Measurements from ENCODE around the gene MXD4. TPM values are rescaled to one million over a fixed set of nuclear protein-coding genes. Genes with fewer than 3 reads are reported as not detected.
A peak's percentile ranks its signal among the peaks of the same experiment; 100 is the strongest.
"Not testable (repeated sequence)": the region's sequence is repeated elsewhere in the genome, so short reads cannot be mapped to it uniquely, and the experiment has no call there.

MXD4 gene
- polyA plus RNA-seq, 1 donor: 59.0 TPM

GRCh38 chr4:2250357-2251072 is 11.4 kb downstream of the MXD4 start:
- no peak for DNase-seq (ENCODE audit: low read depth)

DNA sequence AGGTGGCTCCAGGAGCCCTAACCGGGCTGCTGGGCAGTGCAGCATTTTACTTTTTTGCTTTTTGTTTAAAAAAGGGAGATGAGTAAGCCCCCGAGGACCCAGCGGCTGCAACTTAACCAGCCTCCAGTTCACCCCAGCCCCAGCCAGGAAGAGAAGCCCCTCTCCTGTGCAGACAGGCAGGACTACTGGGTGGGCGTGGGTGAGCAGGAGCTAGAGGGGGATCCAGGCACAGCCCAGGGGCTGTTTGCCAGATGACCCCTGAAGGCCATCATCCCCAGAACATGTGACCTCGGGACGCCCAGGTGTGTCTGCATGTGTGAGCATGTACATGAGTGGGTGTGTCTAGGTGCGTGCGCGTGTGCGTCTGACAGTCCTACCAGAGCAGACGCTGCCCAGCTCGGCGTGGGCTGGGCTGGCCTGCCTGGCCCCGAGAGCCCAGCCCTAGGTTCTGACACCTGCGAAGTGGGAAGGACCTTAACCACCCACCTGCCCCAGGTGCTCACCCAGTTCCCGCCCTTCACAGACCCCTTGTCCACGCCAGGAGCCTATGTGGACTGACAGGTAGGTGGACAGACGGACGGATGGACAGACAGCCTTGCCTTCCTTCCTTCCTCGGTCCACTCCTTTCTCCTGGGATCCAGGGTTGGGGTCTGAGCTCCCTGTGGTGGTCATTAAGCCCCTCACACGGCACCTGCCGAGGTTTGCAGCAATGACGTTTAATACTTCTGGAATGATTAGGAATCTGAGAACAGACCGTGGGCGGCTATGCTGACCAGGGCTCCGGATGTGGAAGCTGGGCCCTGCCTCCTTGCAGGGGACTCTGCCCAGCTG is 12.2 kb downstream of the MXD4 start:
- DNase-seq (ENCODE audit: low read depth): no peak

GRCh38 chr4:2248821-2249261 is 13.1 kb downstream of the MXD4 start:
- DNase-seq (ENCODE audit: low read depth): no peak

DNA sequence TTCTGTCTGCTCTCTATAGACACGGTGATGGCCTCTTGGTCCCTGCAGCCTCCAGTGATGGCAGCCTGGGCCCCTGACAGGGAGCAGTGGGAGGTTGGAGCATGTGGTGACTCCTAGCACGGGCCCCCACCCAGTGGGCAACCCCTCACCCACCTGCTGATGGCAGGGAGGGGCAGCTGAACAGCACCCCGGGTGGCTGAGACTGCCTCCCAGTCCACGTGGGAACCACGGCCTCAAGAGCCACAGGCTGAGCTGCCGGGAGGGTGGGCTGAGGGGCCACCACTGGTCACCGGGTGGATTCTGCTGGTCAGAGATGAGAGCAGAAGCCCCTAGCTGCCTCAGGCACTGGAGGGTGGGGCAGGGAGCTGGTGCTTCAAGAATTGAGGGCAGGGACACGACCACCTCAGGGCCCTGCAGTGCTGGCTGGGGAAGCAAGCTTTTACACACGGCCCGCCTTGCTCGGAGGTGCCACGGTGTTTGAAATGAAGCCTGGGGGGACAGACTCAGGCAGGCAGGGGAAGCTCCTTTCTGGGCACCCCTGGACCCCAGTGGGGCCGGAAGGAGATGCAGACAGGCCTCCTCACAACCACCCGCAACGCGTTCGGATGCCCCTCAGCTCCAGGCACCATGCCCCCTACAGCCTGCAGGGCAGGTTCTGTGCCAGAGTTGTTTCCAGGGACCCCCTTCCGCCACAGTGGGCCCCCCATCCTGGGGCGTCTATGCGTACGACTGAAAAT is 13.7 kb downstream of the MXD4 start:
- no peak for DNase-seq (ENCODE audit: low read depth)

- DNase-seq (ENCODE audit: low read depth): no peak
Observed at GRCh38 chr4:2247128-2248043, 14.5 kb downstream of the MXD4 start.

DNA sequence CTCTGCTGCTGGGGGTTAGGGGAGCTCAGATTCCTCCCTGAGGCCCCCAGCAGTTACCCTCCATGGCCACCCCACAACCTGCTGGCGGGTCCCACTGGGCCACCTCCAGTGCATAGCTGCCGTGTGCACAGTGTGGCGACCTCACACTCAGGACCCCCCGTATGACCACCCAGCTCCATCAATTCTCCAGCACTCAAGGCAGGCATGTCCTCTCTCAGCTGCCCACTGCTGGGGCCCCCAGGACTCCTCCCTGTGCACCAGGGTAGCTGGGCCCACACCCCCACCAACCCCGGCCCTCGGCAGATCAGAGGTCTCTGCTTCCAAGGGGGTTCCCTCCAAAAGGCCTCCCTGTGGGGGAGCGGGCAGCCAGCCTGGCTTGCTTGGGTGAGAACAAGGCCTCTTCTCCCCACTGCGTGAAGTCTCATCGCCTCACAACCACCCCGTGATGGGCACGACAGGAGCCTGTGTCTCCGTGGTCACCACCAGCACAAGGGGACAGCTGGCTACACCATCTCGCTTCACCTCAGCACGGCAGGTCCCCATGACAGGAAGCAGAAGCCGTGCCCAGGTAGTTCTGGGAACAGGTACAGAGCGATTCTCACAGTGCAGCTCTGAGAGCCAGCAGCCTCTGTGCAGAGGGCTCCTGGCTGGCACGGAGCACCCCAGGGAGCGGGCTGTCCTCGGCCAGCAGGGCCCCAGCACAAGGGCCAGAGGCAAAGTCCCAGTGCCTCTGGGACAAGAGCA is 15.4 kb downstream of the MXD4 start:
- no peak for DNase-seq (ENCODE audit: low read depth)

GRCh38 chr4:2245787-2246275 is 16.1 kb downstream of the MXD4 start:
- no peak for DNase-seq (ENCODE audit: low read depth)

DNA sequence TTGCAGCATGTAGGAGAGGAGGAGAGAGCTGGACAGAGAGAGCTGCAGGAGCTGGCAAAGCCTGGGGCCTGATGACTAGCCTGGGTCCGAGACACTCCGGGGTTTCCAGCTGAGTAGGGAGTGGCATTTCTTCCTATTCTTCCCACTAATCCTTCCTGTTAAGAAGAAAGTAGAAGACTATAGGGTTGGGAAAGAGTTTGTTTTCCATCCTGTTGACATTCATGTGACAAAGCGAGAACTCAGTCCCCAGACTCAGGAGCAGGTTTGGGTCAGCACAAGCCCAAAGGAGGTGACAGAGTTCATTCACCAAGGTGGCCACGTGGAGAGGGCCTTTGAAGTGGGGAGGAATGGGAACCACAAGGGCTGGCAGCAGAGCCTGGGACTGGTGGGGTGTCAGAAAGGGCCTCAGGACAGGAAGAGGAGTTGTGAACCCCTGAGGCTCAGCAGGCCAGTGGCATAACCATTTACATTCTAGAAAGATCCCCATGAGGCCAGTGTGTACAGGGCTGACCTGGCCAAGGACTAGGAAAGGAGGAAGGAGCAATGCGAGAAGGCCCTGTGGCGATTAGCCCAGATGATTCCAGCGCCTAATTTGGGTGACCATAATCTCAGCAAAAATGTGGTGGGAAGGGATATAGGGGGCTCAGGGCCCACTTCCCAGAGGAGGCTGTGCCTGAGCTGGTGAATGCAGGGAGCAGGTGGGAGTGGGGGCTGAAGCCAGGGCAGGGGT is 16.7 kb downstream of the MXD4 start:
- no peak for DNase-seq (ENCODE audit: low read depth)

DNA sequence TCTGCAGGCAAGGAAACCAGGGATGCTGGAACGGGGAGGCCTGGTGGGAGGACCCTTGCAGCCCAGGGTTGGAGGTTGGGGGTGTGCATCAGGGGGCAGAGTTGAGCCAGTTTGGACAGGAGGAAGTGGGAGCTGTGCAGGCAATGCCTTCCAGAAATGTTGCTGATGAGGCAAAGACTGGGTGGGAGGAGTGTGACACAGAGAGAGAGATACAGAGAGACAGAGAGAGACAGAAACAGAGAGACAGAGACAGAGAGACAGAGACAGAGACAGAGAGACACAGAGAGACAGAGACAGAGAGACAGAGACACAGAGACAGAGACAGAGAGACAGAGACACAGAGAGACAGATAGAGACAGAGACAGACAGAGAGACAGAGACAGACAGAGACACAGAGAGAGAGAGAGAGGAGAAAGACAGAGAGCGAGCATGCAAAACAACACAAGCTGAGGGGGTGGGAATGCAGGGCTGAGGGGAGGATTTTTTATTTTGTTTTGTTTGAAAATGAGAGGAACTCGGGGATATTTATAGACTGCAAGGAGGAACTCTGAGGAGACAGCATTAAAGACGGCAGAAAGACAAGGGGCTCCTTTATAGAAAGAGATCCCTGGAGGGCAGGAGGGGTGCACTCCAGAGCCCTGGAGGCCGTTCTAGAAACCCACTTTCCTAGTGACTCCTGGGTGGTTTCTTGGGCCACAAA is 18.1 kb downstream of the MXD4 start:
- no peak for DNase-seq (ENCODE audit: low read depth)

DNA sequence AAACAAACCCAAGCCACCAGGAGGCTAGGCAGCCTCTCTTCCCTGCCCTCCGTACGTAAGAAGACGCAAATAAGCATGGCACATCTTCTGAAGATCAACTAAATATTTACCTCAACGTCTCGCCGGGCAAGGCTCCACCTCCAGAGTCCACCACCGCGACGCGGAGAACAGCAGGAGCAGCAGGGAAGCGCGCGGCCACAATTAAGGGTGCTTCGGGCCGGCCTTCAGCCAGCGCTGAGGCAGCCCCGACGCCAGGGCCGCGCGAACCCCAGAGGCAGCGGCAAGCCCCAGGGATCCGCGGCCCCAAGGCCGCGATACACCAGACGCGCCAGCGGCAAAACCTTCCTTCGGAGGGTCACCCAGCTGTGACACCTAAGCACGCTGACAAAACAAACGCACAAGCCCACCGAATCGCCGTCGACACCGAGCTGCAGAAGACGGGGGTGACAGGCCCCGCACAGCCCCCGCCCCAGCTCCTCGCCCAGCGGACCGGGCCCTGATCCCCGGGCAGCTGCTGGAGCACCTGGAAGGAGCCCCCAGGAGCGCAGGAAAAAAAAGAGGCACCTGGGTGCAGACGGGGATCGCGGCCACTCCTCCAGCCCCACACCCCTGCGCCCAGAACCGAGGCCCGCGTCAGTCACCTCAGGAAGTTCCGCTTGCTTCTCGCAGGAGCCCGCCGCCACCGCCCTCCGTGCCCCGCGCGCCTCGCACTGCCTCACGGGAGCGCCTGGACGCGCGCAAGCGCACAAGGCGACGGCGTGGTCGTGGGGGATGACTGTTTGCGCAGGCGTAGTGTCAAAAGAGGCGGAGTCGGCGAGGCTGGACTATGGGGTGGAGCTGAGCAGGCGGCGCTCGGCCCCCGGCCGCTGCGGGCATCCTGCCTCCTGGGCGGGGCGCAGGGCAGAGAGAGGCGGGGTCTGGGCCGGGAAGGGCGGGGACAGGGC is 20.2 kb downstream of the MXD4 start, which contains the start of the genes HAUS3 and POLN:
TSS of gene HAUS3 (minus strand) at position 712 of the 944 bp plus-strand sequence. CDS start 1,175 bp downstream, outside the sequence.
TSS of gene POLN (minus strand) at position 712 of the 944 bp plus-strand sequence. CDS start 12,890 bp downstream, outside the sequence.
- peak; percentile 92 for DNase-seq (ENCODE audit: low read depth)

GRCh38 chr4:2241003-2241402 is 20.9 kb downstream of the MXD4 start:
- no peak for DNase-seq (ENCODE audit: low read depth)

DNA sequence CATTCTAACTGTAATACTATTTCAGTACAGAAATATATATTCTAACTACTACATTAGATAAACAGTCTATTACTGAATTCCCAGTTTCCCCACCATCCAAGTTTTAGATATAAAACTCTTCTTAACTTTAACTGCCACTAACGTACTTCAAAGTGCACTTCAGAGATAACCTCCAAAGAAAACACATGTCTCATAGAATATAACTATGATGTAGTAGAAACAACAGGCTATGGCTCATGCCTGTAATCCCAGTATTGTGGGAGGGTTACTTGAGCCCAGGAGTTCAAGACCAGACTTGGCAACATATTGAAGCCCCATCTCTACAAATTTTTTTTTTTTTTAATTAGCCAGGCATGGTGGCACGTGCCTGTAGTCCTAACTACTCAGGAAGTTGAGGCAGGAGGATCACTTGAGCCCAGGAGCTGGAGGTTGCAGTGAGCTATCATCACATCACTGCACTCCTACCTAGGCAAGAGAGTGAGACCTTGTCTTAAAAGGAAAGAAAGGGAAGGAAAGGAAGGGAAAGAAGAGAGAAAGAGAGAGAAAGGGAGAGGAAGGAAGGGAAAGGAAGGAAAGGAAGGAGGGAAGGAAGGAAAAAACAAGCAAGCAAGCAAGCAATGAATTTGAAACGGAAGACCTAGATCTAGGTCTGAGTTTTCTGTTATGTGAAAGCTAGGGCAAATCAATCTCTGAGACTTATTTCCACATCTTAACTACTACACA is 24.8 kb downstream of the MXD4 start:
- no peak for DNase-seq (ENCODE audit: low read depth)

DNA sequence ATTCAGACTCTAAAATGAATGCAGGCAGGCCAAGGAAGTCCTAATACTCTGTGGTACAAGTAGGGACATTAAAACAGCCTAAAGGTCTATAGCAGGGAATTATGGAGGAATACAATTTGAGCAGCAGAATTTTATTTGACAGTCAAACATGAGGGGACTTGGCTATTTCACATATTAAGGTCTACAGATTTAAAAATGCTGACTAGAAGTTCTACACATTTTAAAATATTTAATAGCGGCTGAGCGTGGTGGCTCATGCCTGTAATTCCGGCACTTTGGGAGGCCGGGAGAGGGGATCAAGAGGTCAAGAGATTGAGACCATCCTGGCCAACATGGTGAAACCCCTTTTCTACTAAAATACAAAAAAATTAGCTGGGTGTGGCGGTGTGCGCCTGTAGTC is 30.8 kb downstream of the MXD4 start:
- DNase-seq (ENCODE audit: low read depth): no peak

DNA sequence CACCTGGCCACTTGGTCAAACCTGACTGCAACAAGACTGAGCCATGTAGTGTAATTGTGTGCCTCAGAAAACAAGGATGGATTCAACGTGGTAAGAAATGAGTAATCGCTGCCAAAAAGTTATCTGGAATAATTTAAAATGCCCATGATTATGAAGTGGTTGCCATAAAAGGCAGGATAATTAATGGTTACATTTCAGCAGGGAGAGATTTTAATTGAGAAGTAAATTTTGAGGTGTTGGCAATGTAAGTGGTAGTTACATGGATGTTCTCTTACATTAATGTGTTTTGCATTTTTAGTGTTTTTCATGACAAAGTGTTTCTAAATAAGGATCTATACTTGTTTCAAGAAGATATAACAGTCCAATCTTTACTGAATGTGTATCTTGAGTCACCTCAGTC is 35.6 kb downstream of the MXD4 start:
- DNase-seq (ENCODE audit: low read depth): no peak

DNA sequence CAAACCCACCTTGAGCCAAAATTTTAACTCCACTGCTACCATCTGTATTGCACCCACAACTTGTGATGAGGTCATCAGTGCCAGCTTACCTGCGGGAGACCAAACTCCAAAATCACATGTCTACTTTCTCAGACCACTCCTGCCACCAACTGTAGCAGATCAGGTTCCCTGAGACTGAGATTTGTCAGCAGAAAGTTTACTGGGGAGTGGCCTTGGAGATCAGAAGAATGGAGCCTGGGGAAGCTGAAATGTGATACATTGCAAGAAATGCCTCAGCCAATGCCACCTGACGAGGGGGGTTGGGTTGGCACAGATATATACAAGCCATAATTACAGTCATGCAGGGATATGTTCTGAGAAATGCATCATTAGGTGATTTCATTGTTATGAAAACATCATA is 39.1 kb downstream of the MXD4 start:
- DNase-seq (ENCODE audit: low read depth): no peak

DNA sequence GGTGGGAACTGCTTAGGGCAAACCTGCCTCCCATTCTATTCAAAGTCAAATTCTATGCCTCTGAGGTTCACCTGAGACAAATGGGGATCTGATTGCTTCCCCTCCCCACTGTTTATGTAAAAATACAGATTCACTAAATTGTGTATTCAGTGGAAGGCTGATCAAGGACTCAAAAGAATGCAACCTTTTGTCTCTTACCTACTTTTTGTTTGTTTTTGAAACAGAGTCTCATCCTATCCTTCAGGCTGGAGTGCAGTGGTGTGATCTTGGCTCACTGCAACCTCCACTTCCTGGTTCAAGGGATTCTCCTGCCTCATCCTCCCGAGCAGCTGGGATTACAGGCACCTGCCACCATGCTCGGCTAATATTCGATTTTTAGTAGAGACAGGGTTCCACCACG is 40.5 kb downstream of the MXD4 start:
- DNase-seq (ENCODE audit: low read depth): not testable (repeated sequence)

Measured in forelimb muscle (tissue), 1 donor.